ENCODE results near the gene TRIM54.

GRCh38 chr2:27324720-27325119, 42.5 kb downstream of the TRIM54 start:
- TF ChIP-seq EZH2 (IDR thresholded peaks at IDR 0.05; ENCODE audit: borderline replicate concordance) (no peak), CTCF (IDR thresholded peaks at IDR 0.05; ENCODE audit: poor library complexity) (no peak)
